ENCODE measurements around the gene ATG7.
"Not testable (repeated sequence)": the region's sequence is repeated elsewhere in the genome, so short reads cannot be mapped to it uniquely, and the experiment has no call there.

ATG7 gene

GRCh38 chr3:11568503-11569155 is 296.4 kb downstream of the ATG7 start:
- peak; percentile 94 for DNase-seq (ENCODE audit: low spot score)

- no peak for DNase-seq (ENCODE audit: low spot score)
These were observed 297.1 kb downstream of the ATG7 start for GRCh38 chr3:11569156-11569741.

- peak; percentile 42 for DNase-seq (ENCODE audit: low spot score)
These were observed 298.1 kb downstream of the ATG7 start for GRCh38 chr3:11570251-11570650.

- no peak for DNase-seq (ENCODE audit: low spot score)
These were observed 298.7 kb downstream of the ATG7 start for GRCh38 chr3:11570789-11571495.

- DNase-seq (ENCODE audit: low spot score) = not testable (repeated sequence)
These were observed 300.5 kb downstream of the ATG7 start for GRCh38 chr3:11572660-11573059.

- no peak for DNase-seq (ENCODE audit: low spot score)
These were observed 302.9 kb downstream of the ATG7 start for GRCh38 chr3:11574981-11575669.

- DNase-seq (ENCODE audit: low spot score) = no peak
These were observed 303.5 kb downstream of the ATG7 start for GRCh38 chr3:11575677-11576076.

- DNase-seq (ENCODE audit: low spot score) = no peak
These were observed 304.3 kb downstream of the ATG7 start for GRCh38 chr3:11576453-11576852.

GRCh38 chr3:11578169-11578568 is 306.0 kb downstream of the ATG7 start:
- DNase-seq (ENCODE audit: low spot score) = no peak

- no peak for DNase-seq (ENCODE audit: low spot score)
These were observed 308.4 kb downstream of the ATG7 start for GRCh38 chr3:11580645-11581044.

- no peak for DNase-seq (ENCODE audit: low spot score)
These were observed 309.3 kb downstream of the ATG7 start for GRCh38 chr3:11581237-11582190.

- peak; percentile 85 for DNase-seq (ENCODE audit: low spot score)
These were observed 310.2 kb downstream of the ATG7 start for GRCh38 chr3:11582191-11582968.

- DNase-seq (ENCODE audit: low spot score) = no peak
These were observed 311.0 kb downstream of the ATG7 start for GRCh38 chr3:11583235-11583634.

- no peak for DNase-seq (ENCODE audit: low spot score)
These were observed 311.4 kb downstream of the ATG7 start for GRCh38 chr3:11583638-11584046.

GRCh38 chr3:11584570-11584969 is 312.4 kb downstream of the ATG7 start:
- no peak for DNase-seq (ENCODE audit: low spot score)

- DNase-seq (ENCODE audit: low spot score) = no peak
These were observed 315.6 kb downstream of the ATG7 start for GRCh38 chr3:11587766-11588165.

GRCh38 chr3:11588338-11588737 is 316.1 kb downstream of the ATG7 start:
- DNase-seq (ENCODE audit: low spot score) = no peak

- no peak for DNase-seq (ENCODE audit: low spot score)
These were observed 316.6 kb downstream of the ATG7 start for GRCh38 chr3:11588755-11589154.

- no peak for DNase-seq (ENCODE audit: low spot score)
These were observed 317.5 kb downstream of the ATG7 start for GRCh38 chr3:11589706-11590105.

GRCh38 chr3:11591002-11591355 is 318.8 kb downstream of the ATG7 start:
- DNase-seq (ENCODE audit: low spot score) = no peak

All from GM03348 (cell line).